Hepatocyte (in vitro differentiated cells): ENCODE results near the gene HES5.

ENCODE experiments used
- CTCF ChIP-seq: fragments of 200-600 bp; sonication (generic); IDR thresholded peaks from 2 replicates; pipeline ENCODE4 v1.5.1; 2016; ENCODE audit warnings: antibody characterized with exemption, mild to moderate bottlenecking; ENCODE audit not compliant: poor library complexity
- EZH2 ChIP-seq: fragments of 200-600 bp; sonication (generic); IDR thresholded peaks from 2 replicates; pipeline ENCODE4 v1.6.1; 2016; ENCODE audit warnings: antibody characterized with exemption, mild to moderate bottlenecking, borderline replicate concordance

GRCh38 chr1:2539312-2539907 is 9.3 kb upstream of the HES5 start:
- TF ChIP-seq CTCF (no peak), EZH2 (no peak)
